ENCODE results near the gene SLC12A4.

DNA sequence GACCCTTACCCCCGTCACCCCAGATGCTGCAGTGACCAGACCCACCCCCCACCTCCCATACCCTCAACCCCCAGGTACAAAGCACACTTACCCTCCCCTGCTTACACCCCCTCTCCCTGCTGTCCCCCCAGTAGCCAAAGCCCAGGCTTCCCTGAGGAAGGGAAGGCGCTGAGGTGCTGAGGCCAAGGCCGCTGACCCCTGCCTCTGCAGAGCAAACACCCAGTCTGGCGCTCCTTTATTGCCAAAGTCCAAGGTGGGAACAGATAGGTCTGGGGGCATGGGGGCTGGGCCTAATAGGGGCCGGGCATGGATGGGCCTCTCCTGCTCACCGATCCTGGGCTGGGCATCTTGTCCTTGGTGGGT lies 25.2 kb downstream of the SLC12A4 start:
- TF ChIP-seq, protein P1, sequence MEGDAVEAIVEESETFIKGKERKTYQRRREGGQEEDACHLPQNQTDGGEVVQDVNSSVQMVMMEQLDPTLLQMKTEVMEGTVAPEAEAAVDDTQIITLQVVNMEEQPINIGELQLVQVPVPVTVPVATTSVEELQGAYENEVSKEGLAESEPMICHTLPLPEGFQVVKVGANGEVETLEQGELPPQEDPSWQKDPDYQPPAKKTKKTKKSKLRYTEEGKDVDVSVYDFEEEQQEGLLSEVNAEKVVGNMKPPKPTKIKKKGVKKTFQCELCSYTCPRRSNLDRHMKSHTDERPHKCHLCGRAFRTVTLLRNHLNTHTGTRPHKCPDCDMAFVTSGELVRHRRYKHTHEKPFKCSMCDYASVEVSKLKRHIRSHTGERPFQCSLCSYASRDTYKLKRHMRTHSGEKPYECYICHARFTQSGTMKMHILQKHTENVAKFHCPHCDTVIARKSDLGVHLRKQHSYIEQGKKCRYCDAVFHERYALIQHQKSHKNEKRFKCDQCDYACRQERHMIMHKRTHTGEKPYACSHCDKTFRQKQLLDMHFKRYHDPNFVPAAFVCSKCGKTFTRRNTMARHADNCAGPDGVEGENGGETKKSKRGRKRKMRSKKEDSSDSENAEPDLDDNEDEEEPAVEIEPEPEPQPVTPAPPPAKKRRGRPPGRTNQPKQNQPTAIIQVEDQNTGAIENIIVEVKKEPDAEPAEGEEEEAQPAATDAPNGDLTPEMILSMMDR (IDR thresholded peaks at IDR 0.05; ENCODE audit: insufficient read depth, low read length) = no peak
- TF ChIP-seq POLR2AphosphoS5 (IDR thresholded peaks at IDR 0.05; ENCODE audit: low read depth) (no peak), SPI1 (IDR thresholded peaks at IDR 0.05; ENCODE audit: borderline replicate concordance, low read depth) (no peak)

Data from HL-60 (cell line).